Ovary (tissue), 3 donors: Measurements from ENCODE around the gene SIL1.

ENCODE experiments used
- EP300 ChIP-seq: sonication (generic); formaldehyde crosslinking; IDR thresholded peaks from one replicate; pipeline ENCODE4 v1.6.1; 2017; ENCODE audit warnings: antibody characterized with exemption
- POLR2A ChIP-seq: fragments of 450-650 bp; IDR thresholded peaks from one replicate; pipeline ENCODE4 v1.6.1; 2017; ENCODE audit warnings: antibody characterized with exemption, mild to moderate bottlenecking, moderate library complexity
- TF ChIP-seq, protein P1 (sequence below), 3 donors: fragments of 450-650 bp in 2 of 3; fragments of 200-600 bp in 1 of 3; IDR thresholded peaks; one replicate each; pipeline versions ENCODE4 v1.5.1 to v1.8.0; 2016 to 2022; ENCODE audit warnings: antibody characterized with exemption in 3 of 3, mild to moderate bottlenecking in 1 of 3
- donor health status: DM: no; HTN: no; CAD: no.

DNA sequence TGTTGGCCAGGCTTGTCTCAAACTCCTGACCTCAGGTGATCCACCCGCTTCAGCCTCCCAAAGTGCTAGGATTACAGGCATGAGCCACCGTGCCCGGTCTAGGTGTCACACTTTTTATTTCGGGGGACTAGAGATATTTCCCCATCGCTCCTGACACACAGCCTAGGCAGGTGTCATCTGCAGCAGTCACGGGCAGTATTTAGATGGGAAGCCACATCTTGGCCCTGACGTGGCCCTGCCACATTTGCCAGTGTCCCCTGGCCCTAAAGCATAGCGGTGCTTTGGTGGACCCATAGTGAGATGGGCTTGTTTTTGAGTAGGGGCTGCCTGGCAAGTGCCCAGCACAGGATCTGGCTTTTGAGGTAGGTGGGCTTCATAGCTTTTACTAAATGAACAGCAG lies 278.0 kb downstream of the SIL1 start:
- TF ChIP-seq, protein P1, sequence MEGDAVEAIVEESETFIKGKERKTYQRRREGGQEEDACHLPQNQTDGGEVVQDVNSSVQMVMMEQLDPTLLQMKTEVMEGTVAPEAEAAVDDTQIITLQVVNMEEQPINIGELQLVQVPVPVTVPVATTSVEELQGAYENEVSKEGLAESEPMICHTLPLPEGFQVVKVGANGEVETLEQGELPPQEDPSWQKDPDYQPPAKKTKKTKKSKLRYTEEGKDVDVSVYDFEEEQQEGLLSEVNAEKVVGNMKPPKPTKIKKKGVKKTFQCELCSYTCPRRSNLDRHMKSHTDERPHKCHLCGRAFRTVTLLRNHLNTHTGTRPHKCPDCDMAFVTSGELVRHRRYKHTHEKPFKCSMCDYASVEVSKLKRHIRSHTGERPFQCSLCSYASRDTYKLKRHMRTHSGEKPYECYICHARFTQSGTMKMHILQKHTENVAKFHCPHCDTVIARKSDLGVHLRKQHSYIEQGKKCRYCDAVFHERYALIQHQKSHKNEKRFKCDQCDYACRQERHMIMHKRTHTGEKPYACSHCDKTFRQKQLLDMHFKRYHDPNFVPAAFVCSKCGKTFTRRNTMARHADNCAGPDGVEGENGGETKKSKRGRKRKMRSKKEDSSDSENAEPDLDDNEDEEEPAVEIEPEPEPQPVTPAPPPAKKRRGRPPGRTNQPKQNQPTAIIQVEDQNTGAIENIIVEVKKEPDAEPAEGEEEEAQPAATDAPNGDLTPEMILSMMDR (IDR thresholded peaks at IDR 0.05) = no peak
- TF ChIP-seq POLR2A (no peak), EP300 (no peak)
